GM21447 (cell line): ENCODE data around the gene KRTAP4-7.
"Not testable (repeated sequence)": the region's sequence is repeated elsewhere in the genome, so short reads cannot be mapped to it uniquely, and the experiment has no call there.

ENCODE experiments used
- ATAC-seq: cut with Tn5 transposase; IDR thresholded peaks from one replicate; pipeline ENCODE4 v1.9.1; 2021; ENCODE audit not compliant: unreplicated experiment

Gene KRTAP4-7

DNA sequence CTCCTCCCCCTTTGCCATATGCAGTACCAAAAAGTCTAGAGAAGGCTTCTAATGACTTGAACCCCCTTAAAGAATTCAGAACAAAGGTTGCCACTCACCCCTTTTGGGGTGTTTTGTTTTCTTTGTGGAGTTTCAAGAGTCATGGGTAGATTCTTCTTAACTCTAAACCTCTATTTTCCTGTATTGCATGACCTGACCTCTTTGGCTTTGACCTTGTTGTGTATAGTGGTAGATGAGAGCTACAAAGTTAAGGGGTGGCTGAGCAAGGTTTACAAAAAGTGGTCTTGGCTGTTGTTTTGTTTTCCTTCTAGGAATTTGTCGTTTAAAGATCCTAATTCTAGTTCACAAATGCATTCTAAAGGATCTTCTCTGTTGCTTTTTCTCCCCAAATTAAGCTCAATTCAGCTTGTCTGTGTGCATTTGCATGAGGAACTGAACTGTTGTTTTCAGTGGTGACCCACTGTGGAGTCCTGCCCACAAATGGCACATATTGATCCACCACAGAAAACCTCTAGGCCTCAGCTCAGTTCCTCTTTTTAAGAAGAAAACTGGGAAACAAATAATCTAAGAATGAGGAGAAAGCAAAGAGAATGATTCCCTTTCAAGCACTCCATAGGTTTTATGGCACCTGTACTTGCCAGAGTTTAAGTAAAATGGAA, 24.9 kb downstream of the KRTAP4-7 start:
- not testable (repeated sequence) for ATAC-seq

GRCh38 chr17:41111151-41111885, 27.4 kb downstream of the KRTAP4-7 start:
- ATAC-seq = no peak

- ATAC-seq = no peak
These were observed 32.3 kb downstream of the KRTAP4-7 start for GRCh38 chr17:41116297-41116696.

GRCh38 chr17:41117846-41118386, 34.0 kb downstream of the KRTAP4-7 start, which contains the start of gene KRTAP4-11:
KRTAP4-11 (minus strand) TSS chr17:41118373; CDS start chr17:41118315, 58 bp downstream.
- ATAC-seq = not testable (repeated sequence)

DNA sequence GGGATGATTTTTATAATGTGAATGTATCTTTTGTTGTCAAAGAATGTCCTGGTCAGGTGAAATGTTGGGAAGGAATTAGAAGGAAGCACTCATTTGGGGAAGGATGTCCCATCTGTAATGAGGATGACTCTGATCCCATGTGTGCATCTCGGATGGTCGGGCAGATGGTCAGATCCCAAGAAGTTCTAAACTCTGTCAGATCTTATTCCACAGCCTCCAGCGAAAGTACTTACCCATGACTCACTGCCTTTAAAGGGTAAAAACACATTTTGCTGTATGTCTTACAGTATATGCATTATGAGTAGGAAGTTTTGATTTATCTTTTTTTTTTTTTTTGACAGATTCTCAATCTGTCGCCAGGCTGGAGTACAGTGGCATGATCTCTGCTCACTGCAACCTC, 34.8 kb downstream of the KRTAP4-7 start:
- no peak for ATAC-seq

DNA sequence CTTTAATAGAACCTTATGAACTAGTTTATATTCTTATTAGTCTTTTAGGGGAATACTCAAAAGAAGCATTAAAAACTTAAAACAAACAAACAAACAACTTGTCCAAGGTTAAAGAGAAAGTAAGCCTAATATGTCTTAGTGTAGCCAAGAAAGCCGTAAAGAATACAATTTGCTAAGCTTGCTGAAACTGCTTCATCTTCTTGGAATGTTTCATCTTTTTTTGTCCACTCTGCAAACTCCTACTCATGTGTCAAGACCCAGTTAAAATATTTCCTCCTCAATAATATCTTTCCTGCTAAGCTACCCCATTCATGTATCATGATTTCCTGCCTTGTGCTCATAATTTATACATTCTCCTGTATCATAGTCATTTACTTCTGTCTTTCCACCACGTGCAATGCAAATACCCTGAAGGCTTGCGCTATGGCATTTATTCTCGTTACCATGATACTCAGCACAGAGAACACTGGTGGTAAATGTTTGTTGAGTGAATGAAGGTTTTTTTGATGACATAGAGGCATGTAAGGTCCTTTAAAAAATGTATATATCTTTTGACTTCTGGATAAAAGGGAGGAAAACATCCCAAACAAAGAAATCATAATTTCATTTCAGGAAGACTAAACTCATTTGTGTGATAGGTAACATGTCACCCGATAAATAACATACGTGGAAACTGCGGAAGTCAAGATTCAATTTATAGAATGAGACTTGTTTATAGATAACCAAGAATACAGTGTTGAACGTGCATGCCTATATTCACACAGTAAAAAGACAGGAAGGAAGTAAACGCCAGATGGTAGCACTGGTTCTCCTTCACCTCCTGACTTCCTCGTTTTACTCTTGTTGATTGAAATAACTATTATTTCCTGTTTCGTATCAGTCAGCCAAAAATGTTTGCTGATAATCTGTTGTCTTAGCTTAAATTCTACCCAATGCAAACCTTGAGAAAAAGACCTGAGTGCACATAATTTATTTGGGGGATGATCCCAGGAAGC, 36.0 kb downstream of the KRTAP4-7 start:
- ATAC-seq = not testable (repeated sequence)

DNA sequence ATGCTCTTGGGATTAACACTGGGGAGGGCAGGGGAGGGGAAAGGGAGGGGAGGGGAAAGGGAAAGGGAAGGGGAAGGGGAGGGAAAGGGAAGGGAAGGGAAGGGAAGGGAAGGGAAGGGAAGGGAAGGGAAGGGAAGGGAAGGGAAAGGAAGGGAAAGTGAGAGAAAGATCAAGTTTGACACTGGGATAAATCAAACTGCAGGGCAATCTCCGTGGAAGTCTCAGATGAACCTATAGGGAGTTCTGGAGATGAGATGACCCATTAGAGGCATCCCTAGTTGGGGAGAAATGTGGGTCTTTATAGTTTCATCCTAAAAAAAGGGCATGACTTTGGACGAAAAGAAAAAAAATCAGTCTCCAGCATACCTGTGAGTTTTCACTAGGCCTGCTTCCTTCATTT, 37.8 kb downstream of the KRTAP4-7 start:
- ATAC-seq = no peak

GRCh38 chr17:41123292-41123990, 39.5 kb downstream of the KRTAP4-7 start:
- not testable (repeated sequence) for ATAC-seq

DNA sequence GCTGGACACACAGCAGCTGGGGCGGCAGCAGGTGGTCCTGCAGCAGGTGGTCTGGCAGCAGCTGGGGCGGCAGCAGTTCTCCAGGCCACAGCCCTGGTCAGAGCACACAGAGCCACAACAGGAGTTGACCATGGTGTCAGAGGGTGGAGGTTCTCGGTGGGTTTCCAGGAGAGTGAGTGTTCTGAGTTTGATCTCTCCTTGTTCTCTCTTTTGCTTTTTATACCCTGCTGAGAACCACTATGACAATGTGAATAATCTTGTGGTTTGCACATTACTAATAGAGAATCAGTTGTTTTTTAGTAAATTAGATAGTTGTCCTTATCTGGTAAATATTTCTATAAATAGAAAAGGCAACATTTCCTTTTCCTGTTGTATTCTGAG, 40.0 kb downstream of the KRTAP4-7 start, which contains the start of gene KRTAP4-12:
Gene KRTAP4-12, minus strand, starts transcription at position 192 of the 381 bp plus-strand sequence. Its CDS starts 60 bp downstream, at position 132.
- not testable (repeated sequence) for ATAC-seq

DNA sequence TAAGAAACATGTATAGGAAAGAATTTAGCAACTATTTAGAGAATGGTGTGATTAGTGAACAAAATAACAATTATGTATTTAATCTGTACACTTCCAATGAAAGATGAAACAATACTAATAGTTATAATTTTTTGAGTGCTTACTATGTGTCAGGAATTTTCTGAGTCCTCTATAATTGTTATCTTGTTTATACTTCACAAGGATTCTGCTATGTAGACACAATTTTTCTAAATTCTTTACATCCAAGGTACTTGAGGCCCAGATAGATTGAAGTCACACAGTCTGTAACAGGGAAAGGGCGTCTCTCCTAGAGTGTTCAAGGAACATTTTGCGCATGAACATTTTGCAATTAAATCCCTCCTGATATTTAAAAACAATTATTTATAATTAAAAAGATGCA, 41.1 kb downstream of the KRTAP4-7 start:
- no peak for ATAC-seq

- ATAC-seq = no peak
These were observed 42.5 kb downstream of the KRTAP4-7 start for GRCh38 chr17:41126412-41126811.

GRCh38 chr17:41127371-41127770, 43.4 kb downstream of the KRTAP4-7 start:
- no peak for ATAC-seq

DNA sequence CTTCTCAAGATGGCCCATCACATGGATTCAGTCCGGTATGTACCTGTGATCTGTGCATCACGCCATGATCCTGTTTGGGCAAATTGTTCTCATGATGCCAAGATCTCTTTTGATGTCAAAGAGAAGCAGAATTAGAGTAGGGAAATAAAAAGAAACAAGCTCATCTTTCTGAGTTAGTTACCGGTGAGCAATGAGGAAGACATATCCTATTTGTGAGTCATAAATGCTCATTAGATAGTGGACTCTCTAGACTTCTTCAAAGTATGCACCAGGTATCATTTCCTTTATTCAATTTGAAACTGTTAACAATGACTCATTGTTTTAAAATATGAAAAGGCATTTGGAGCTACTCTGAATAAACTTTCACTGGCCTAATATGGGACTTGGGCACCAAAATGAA, 48.0 kb downstream of the KRTAP4-7 start:
- ATAC-seq = no peak

DNA sequence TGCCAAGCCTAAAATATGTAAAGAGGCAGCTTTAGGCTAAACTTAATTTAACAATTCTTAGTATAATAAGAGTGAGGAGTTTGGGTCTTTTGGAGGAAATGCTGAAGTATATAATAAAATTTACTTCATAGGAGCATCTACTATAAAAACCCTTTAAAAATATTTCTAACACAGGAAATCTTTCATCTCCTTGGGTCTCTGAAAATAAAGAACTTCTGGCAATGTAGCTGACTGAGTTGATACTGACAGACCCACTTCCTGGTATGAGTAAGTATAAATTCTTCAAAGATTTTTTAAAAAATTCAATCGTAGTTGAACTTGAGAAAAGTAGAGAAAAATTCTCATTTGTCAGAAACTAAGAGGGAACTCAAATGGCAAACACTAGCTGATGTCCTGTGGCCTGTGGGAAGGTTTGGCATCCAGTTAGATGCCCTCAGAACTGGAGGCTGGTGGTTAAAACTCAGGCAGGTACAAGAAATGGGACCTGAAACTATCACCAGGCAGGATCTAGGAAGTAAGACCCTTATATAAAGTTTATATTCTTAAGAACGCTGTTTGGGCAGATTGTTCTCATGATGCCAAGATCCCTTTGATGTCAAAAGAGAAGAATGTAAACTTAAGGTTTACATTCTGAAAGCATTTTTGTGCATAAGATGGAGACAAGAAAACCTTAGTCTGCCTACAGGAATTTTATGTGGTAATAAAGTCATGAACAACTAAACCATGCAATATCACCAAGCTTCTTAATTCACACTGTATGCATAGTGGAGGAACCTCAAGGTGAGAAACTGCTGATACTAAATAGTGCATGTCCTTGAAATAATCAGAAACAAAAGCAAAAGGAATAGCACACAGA, 50.2 kb downstream of the KRTAP4-7 start:
- ATAC-seq = no peak
